ENCODE results near the gene SIAE.
"Not testable (repeated sequence)": the region's sequence is repeated elsewhere in the genome, so short reads cannot be mapped to it uniquely, and the experiment has no call there.

SIAE gene

DNA sequence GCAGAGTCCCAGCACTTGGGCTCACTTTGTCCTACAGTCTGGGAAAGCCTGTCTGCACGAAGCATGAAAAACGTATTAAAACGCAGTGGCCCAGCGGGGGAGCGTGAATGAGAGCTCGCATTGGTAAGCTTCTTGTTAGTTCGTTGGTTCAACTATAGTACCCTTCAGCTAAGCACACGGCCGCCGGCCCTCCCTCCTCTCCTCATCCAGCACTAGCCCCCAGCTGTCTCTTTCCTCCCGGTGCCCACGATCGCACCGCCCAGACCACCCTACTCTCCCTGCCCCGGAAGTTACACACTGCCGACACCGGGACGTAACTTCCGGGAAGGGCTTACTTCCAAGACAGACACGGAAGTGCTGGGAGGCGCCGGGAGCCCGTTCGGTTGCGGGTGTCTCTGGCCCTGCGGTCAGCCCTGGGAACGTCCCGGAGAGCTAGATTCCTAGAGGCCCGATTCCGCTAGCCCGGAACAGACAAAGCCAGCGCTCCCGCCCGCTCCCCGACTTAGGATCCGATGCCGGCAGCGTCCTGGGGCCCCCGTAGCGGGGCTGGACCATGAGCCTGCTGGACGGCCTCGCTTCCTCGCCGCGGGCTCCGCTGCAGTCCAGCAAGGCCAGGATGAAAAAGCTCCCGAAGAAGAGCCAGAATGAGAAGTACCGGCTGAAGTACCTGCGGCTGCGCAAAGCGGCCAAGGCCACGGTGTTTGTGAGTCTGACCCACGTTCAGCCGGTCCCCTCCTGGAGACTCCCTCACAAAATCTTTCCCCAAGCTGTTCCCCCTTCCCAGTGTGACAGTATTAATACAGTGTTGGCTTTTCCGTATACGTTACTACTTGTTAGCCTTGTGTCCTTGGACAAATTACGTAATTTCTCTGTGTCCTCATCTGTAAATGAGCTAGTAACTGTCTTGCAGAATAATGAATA is 50.7 kb downstream of the SIAE start, which contains the start of gene TBRG1:
TSS of gene TBRG1 (plus strand) at position 334 of the 921 bp plus-strand sequence. CDS start at position 554, 220 bp downstream.
- peak; percentile 71 for DNase-seq

DNA sequence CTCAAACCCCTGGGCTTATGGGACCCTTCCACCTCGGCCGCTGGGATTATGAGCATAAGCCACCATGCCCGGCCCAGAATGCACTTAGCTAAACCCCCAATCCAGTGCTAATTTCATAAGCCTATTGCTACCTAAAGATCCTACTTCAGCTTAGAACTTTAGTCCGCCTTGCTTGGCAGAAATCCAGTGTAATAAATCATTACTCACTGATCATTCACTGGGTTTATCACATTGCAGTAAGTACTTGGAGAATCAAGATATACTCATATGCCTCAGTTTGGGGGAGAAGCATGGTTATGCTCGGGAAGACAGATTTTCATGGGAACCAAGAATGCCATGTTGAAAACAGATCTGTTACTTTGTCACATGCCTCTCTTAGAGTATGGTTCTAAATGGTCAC is 54.7 kb downstream of the SIAE start:
- DNase-seq: no peak

DNA sequence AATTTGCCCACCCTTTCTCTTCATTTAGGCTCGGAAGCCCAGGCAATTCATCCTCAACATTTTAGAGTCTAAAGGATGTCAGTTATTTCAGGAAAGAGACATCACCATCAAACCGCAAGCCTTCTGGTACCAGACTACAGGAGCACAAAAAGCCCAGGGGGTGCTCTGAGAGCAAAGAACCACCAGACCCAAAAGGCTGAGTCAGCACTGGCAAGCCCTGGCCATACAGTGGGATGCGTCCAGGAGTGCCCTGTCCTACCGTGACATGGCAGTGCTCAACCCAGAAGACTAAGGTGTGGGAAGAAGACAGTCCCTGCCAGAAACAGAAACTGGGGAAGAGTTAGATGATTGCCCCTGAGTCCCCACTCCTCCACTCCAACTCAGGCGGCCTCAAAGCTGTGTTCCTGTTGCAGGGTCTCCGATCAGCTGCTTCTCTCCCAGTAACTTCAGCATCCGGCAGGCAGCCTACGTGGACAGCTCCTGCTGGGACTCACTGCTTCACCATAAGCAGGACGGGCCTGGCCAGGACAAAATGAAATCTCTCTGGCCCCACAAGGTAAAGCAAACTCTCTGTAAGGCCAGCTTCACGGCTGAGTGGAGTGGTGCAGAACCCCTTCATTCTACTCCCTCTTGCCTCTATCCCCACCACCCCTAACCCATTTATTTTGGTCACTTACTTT is 60.8 kb downstream of the SIAE start:
- no peak for DNase-seq

DNA sequence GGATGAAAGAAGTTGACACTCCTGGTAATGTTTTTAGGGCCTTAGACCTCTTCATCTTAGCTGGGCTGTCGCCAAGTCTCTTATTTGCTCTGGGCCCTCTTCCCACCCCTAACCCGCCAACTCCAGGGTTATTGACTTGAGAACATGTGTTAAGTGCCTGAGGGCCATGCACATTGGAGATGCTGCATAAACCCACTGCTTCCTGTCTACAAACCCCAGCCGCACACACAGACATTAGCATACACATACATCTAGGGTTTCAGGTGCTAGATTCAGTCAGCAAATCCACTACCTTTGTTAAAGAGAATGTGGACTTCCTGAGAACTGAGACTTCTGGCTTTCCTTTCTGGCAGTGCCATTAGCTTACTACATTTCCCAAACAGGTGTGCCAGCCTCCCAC is 61.5 kb downstream of the SIAE start:
- DNase-seq: no peak

DNA sequence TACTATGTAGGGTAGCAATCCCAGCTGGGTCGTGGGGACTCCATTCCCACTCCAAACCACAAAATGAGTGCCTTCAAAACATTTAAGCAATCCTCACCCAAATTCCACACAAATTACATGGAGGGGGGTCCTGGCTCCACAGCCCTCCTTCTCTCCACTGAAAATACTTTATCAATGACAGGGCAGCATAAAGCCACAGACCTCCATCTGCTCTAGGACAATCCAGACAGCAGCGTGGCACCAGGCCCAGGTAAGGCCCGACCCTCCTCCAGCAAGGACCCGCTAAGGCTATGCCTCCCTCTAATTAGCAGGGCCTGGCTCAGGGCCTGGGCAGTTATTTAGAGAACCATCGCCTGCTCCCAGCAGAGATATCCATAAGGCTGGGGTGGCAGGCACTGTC is 62.5 kb downstream of the SIAE start, which contains the start of gene PANX3:
TSS of gene PANX3 (plus strand) at position 365 of the 400 bp plus-strand sequence. CDS start 129 bp downstream, outside the sequence.
- DNase-seq: no peak

DNA sequence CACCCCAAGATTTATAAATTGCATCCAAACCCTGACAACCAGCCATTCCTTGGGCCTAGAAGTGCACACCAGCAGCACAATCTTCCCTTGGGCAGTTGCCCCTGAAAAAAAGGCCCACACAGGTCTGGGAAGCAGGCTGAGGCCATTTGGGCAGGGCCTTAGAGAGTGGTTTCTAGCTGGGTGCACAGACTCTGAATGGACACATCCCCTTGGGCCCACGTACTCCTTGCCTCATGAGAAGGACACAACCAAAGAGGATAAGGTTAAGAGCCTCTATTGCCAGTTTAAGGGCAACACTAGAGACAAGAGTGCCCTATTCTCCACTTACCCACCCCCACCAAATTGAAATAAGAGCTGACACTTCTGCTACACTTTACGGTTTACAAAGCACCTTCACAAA is 63.2 kb downstream of the SIAE start:
- DNase-seq: no peak

DNA sequence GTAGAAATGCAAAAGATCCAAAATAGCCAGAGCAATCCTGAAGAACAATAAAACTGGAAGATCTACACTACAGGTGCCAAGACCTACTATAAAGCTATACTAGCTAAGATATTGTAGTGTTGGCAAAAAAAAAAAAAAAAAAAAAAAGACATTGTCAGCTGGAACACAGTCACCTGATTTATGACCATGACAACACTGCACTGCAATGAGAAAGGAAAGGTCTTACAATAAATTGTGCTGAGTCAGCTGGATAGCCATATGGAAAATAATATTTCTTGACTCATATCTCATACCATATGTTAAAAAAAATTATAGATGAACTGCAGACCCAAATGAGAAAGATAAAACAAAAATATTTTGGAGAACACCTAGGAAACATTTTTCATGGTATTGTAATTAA is 65.4 kb downstream of the SIAE start:
- no peak for DNase-seq

DNA sequence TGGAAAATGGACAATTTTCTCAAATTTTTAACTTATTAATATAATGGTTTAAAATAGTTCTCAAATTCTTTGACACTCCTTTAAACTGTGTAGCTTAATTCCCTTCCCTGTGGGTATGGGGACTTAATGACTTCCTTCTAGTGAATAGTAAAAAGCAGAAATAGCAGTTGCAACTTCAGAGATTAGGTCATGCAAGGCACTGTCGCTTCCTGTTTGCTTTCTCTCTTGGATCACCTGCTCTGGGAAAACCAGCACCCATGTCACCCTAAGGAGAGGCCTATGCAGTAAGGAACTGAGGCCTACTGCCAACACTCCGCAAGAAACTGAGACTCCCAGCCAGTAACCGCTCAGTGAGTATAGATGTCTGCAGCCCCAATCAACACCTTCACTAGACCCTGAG is 67.8 kb downstream of the SIAE start:
- DNase-seq: no peak

DNA sequence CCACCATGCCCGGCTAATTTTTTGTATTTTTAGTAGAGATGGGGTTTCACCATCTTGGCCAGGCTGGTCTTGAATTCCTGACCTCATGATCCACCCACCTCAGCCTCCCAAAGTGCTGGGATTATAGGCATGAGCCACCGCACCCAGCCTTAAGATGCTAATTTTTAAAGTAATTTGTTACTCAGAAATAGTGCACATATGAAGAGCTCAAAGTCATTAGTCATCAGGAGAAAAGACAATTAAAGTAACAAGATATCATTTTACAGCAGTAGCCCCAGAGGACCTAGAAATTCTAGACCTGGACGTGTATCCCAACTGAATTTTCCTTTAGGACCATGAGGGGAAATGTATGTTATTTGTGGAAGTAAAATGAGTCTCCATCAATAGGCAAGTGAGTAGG is 70.8 kb downstream of the SIAE start:
- not testable (repeated sequence) for DNase-seq

DNA sequence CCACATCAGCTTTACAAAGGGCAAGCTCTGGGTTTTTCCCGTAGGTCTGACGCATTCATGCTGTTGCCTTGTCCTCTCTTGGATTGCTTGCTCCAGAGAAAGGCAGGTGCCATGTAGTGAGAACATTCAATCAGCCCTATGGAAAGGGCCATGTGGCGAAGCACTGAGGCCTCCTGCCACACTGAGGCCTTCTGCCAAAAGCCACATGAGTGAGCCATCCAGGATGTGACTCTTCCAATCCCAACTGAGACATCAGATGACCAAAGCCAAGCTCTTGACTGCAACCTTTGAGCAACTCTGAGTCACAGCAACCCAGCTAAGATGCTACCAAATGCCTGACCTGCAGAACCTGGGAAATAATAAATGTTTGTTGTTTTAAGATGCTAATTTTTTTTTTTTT is 71.3 kb downstream of the SIAE start:
- no peak for DNase-seq

DNA sequence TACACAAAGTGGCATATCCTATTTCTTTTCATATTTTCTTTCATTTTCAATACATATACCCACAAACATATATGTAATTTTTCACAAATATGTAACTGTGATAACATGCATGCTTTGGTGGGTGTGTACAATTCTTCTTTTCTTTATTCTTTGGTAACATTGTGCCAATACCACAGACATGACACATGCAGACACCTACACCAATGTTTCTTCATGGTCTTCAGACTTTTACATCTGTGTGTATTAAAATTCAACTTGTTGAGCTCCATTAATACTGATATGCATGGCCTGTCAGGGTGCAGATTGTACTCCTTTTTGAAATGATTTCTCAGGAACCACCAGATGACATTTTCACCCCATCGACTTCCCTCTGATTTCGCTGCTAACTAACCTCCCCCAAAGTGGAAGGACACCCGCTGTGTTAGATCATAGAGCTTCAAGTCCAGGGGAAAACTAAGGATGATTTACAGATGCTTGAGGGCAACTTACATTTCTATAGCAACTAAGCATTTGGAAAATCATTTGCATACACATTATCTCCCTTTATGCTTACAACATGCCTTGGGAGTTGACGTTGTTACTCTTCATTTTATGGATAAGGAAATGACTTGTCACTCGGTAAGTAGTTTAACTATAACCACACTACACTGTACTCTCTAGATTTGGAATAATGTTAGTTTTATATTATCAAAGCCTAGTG is 72.8 kb downstream of the SIAE start:
- DNase-seq: no peak

DNA sequence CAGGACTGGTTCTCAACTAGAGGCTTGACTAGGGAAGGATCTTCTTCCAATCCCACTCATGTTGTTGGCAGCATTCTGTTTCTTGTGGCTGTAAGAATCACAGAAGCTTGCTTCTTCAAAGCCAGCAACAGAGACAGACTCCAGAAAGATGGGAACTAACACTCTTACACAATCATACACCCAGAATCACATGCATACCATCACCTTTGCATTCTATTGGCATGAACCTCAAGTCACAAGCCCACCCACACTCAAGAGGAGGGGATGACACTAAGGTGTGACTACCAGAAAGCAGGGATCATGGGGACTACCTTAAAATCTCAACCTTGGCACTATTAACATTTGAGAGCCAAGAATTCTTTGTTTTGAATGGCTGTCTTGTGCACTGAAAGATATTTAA is 75.9 kb downstream of the SIAE start:
- no peak for DNase-seq

DNA sequence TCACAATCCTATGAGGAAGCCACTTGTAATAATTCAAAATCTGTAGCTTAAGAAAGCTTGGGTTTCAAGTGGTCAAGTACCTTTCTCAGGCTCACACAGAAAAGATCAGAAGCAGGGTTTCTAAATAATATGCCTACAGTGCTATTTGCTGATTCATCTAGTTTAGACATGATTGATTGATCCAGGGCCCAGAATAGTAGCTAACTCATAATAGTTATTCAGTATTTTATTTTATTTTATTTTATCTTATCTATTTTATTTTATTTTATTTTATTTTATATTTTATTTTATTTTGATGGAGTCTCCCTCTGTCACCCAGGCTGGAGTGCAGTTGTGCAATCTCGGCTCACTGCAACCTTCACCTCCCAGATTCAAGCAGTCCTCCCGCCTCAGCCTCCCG is 78.2 kb downstream of the SIAE start:
- no peak for DNase-seq

DNA sequence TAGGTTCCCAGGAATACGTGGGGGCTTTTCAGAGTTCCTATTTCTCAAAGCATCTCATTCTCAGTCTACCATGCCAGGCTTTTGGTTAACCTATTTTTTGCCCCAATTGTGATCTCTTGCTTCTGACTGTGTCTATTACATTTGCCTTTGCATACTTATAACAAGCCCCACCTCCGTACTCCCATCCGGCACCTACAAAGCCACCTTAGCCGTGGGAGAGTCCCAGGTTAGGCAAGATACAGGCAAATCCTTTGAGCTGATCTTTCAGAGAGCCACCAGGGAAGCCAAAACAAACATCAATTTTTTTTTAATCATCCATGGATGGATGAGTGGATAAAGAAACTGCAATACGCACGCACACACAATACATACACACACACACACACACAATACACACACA is 80.9 kb downstream of the SIAE start:
- DNase-seq: no peak

DNA sequence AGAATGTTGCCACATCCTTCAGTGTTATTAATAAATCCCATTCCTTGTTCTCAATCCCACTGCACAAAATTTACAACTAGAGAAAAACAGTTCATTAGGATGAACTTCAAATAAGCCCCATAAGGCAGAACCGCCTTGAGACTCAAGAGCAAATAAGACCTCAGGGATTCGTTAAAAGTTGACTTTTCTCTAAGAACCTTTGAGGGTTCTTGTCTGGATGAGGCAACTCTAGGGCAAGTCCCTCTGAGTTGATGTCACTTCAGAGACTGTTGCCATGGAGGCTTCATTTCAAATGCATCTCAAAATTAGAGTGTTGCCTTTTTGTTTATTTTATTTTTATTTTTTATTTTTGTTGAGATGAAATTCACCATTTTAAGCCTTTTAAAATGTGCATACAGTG is 82.1 kb downstream of the SIAE start:
- no peak for DNase-seq

DNA sequence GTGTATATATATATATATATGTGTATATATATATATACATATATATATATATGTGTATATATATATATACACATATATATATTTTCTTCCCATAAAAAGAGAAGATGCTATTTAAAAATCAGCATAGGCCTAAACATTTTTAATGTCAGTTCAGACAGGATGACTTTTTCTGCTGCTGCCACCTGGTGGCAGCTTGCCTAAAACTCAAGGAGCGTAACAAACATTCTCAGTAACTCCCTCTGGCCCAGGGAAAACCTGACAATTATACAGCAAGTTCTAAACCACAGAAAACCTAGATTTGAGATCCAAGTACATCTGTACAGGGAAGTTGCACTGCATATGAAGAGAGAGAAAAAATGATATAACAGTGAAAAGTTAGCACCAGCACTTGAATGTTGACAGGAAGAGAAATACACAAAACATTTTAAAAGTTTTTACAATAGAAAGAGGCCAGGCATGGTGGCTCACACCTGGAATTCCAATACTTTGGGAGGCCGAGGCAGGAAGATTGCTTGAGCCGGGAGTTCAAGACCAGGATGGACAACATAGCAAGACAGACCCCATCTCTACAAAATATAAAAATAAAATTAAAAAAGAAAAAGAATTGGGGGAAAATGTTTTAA is 87.2 kb downstream of the SIAE start:
- DNase-seq: peak; percentile 22

DNA sequence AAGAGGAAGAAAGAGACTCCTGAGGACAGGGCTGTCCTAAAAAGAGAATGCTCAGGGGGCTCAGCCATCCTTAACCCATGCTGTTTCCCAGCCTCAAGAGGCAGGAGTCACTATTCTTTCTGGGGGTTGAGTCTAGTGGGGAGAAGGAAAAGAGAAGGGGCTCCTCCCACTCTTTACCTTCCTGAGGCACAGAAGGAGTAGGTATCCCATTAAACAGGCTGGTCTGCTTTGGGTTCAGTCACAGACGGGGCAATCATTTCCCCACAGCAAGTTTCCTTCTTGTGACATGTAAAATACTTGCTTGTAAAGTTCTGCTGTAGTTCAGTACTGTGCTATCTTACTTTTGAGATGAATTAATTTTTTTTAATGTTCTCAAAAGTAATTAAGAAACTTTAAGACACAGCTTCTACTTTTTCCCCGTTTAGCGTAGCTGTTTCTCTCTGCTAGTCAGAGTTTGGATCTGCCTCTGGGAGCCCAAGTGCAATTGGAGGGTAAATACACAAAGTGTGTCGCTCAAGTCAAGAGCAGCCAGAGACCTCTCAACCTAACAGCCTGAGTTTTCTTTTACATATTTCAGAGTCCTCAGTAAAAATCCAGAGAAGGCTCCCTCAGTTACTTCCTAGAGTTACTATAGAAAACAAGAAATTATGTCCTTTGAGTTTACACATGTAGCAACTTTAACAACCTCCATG is 88.7 kb downstream of the SIAE start:
- DNase-seq: no peak

DNA sequence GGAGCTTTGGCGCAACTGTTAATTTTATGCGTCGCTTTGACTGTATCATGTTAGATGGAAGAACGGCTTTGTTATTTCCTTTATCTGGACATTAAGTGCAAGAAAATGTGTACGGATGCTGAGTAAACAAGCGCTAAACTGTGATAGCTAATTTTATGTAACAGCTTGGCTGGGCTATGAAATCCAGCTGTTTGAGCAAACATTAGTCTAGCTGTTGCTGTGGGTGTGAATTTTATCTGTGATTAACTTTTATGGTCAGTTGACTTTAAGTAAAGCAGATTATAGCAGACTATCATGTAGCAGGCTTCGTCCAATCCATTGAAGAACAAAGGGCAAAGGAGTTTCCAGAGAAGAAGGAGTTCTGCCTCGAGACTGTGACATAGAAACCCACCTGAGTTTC is 89.8 kb downstream of the SIAE start:
- no peak for DNase-seq
